Neuronal stem cell (in vitro differentiated cells): ENCODE measurements around the gene FAM118A.
A peak's percentile ranks its signal among the peaks of the same experiment; 100 is the strongest.
"Not testable (repeated sequence)": the region's sequence is repeated elsewhere in the genome, so short reads cannot be mapped to it uniquely, and the experiment has no call there.

Experiments
- DNase-seq: peaks from one replicate; pipeline ENCODE4 v3.0.0-alpha.2; 2013; ENCODE audit warnings: low spot score
- H2AFZ ChIP-seq: one replicate; pipeline ENCODE4 v1.6.1; 2013; ENCODE audit warnings: mild to moderate bottlenecking, low read length, inconsistent platforms
- H2AK5ac ChIP-seq: 2 replicates; pipeline ENCODE4 v1.6.1; 2013; ENCODE audit warnings: low read depth, mild to moderate bottlenecking, inconsistent platforms, low read length, moderate library complexity, mixed read lengths
- H2BK120ac ChIP-seq: 2 replicates; pipeline ENCODE4 v1.6.1; 2013; ENCODE audit warnings: low read depth, mild to moderate bottlenecking, inconsistent platforms, low read length, moderate library complexity, mixed read lengths
- H2BK12ac ChIP-seq: one replicate; pipeline ENCODE4 v1.6.1; 2013; ENCODE audit warnings: low read length, inconsistent platforms
- H2BK15ac ChIP-seq: 2 replicates; pipeline ENCODE4 v1.6.1; 2013; ENCODE audit warnings: mild to moderate bottlenecking, low read length, inconsistent platforms, mixed read lengths
- H2BK5ac ChIP-seq: one replicate; pipeline ENCODE4 v1.6.1; 2013; ENCODE audit warnings: inconsistent platforms, mild to moderate bottlenecking, low read length, moderate library complexity
- H3K14ac ChIP-seq: one replicate; pipeline ENCODE4 v1.6.1; 2013; ENCODE audit warnings: low read length, inconsistent platforms
- H3K18ac ChIP-seq: 2 replicates; pipeline ENCODE4 v1.6.1; 2013; ENCODE audit warnings: low read length, inconsistent platforms
- H3K23ac ChIP-seq: 2 replicates; pipeline ENCODE4 v1.6.1; 2013; ENCODE audit warnings: low read depth, mild to moderate bottlenecking, mixed read lengths, low read length, inconsistent platforms; ENCODE audit not compliant: poor library complexity
- H3K27ac ChIP-seq: replicated peaks from 3 replicates; pipeline ENCODE4 v1.5.1; 2013; ENCODE audit warnings: low read length, inconsistent platforms
- H3K27me3 ChIP-seq, 3 experiments: 2 replicates each; pipeline ENCODE4 v1.6.1; 2013; ENCODE audit warnings: low read length in 3 of 3, mild to moderate bottlenecking in 2 of 3, inconsistent platforms in 1 of 3, low read depth in 1 of 3, mixed read lengths in 1 of 3, moderate library complexity in 1 of 3; ENCODE audit not compliant: control insufficient read depth in 3 of 3, insufficient read depth in 3 of 3
- H3K36me3 ChIP-seq, 2 donors: replicated peaks in 1 of 2; 2 replicates each; pipeline ENCODE4 v1.6.1; 2013; ENCODE audit warnings: low read length in 2 of 2; ENCODE audit not compliant: control insufficient read depth in 2 of 2, insufficient read depth in 2 of 2
- H3K4ac ChIP-seq: 2 replicates; pipeline ENCODE4 v1.6.1; 2013; ENCODE audit warnings: inconsistent platforms, mild to moderate bottlenecking, low read length, moderate library complexity
- H3K4me1 ChIP-seq, 2 donors: 1 replicate in 1 of 2; 2 replicates in 1 of 2; pipeline ENCODE4 v1.6.1; 2013; ENCODE audit warnings: low read length in 2 of 2, low read depth in 1 of 2; ENCODE audit not compliant: control insufficient read depth in 2 of 2, insufficient read depth in 1 of 2
- H3K4me2 ChIP-seq: one replicate; pipeline ENCODE4 v1.6.1; 2013; ENCODE audit warnings: mild to moderate bottlenecking, low read length, inconsistent platforms; ENCODE audit not compliant: insufficient read depth, poor library complexity, severe bottlenecking
- H3K4me3 ChIP-seq, 2 donors: 2 replicates each; pipeline ENCODE4 v1.5.1; 2013; ENCODE audit warnings: low read length in 2 of 2, mild to moderate bottlenecking in 2 of 2, inconsistent platforms in 1 of 2, moderate library complexity in 1 of 2
- H3K79me1 ChIP-seq: one replicate; pipeline ENCODE4 v1.6.1; 2013; ENCODE audit warnings: low read depth, mild to moderate bottlenecking, inconsistent platforms, low read length, moderate library complexity
- H3K9ac ChIP-seq: one replicate; pipeline ENCODE4 v1.6.1; 2013; ENCODE audit warnings: mild to moderate bottlenecking, low read depth, low read length, inconsistent platforms; ENCODE audit not compliant: poor library complexity
- H3K9me3 ChIP-seq, 2 donors: replicated peaks in 1 of 2; 2 replicates each; pipeline versions ENCODE3 to v1.6.1; 2013; ENCODE audit warnings: low read length in 2 of 2, mild to moderate bottlenecking in 2 of 2, inconsistent platforms in 1 of 2, low read depth in 1 of 2, mixed read lengths in 1 of 2, moderate library complexity in 1 of 2; ENCODE audit not compliant: control insufficient read depth in 2 of 2, insufficient read depth in 1 of 2
- H4K8ac ChIP-seq: one replicate; pipeline ENCODE4 v1.6.1; 2013; ENCODE audit warnings: low read depth, mild to moderate bottlenecking, inconsistent platforms, low read length, moderate library complexity
- H4K91ac ChIP-seq: one replicate; pipeline ENCODE4 v1.6.1; 2013; ENCODE audit warnings: low read length, low read depth, mild to moderate bottlenecking, inconsistent platforms; ENCODE audit not compliant: poor library complexity
- WGBS, 2 donors: extraction: QIAGEN DNeasy Blood & Tissue Kit; methylation state at CpG; one replicate each; pipeline ENCODE4 v1.1.7; 2013; ENCODE audit warnings: missing lambda C conversion rate in 2 of 2, mixed read lengths in 1 of 2; ENCODE audit not compliant: insufficient read length in 2 of 2, insufficient replicate concordance in 1 of 2; ENCODE audit errors: extremely low coverage in 2 of 2; 5-methylcytosine and 5-hydroxymethylcytosine counted together

Gene FAM118A

DNA sequence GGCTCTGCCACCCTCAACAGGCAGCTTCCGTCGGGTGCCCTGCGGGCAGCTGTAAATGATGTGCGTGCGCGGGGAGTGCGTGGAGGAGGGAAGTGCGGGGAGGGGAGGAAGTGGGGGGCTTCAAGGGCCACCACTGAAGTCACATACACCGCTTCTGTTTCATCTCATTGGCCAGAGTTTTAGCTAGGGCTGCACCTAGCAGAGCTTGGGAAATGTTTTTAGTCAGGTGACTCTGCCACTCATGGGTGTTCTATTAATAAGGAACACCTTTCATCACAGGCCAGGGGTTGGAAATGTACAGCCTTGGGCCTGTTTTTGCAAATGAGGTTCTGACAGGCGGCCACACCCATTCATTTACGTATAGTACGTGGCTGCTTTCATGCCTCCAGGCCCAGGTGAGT is 14.6 kb downstream of the FAM118A start:
- H2BK15ac ChIP-seq = no peak overlapping the region
- H3K18ac ChIP-seq = no peak overlapping the region
- H3K4me2 ChIP-seq = no peak overlapping the region
- H3K27me3 ChIP-seq = no peaks in the 10 kb centered on the region
- no peak overlapping the region for H3K14ac ChIP-seq
- no peak overlapping the region for H2AFZ ChIP-seq
- H2BK12ac ChIP-seq = no peak overlapping the region
- H4K8ac ChIP-seq = no peak overlapping the region
- H2AK5ac ChIP-seq = no peak overlapping the region
- H3K79me1 ChIP-seq = peaks cover 2% of the 10 kb centered on the region
- H3K4me1 ChIP-seq = peaks cover 2% of the 10 kb centered on the region in 2 donors
- no peak overlapping the region for H4K91ac ChIP-seq
- H3K9me3 ChIP-seq = peaks cover 0 to 2% of the 10 kb centered on the region in 2 donors
- no CpG with 5 or more reads among the region's 12 CpGs for WGBS, 2 donors
- H3K4ac ChIP-seq = no peak overlapping the region
- H3K36me3 ChIP-seq = peaks cover 21 to 58% of the 10 kb centered on the region in 2 donors
- no peak overlapping the region for H3K27ac ChIP-seq
- H2BK120ac ChIP-seq = no peak overlapping the region
- H3K4me3 ChIP-seq = no peak overlapping the region
- H3K9ac ChIP-seq = no peak overlapping the region
- no peak overlapping the region for H2BK5ac ChIP-seq
- no peak overlapping the region for H3K23ac ChIP-seq
- DNase-seq = no peak

GRCh38 chr22:45328261-45328660 is 18.5 kb downstream of the FAM118A start:
- H3K36me3 ChIP-seq = peaks cover 25 to 77% of the 10 kb centered on the region in 2 donors
- WGBS, 2 donors = no CpG with 5 or more reads among the region's 8 CpGs

GRCh38 chr22:45328822-45329529 is 19.2 kb downstream of the FAM118A start:
- Histone ChIP-seq H3K18ac (no peak overlapping the region), H3K36me3 (peaks cover 19 to 74% of the 10 kb centered on the region in 2 donors), H3K23ac (no peak overlapping the region), H3K4me1 (no peaks in the 10 kb centered on the region), H4K91ac (no peak overlapping the region), H3K27me3 (no peaks in the 10 kb centered on the region), H2BK5ac (no peak overlapping the region), H4K8ac (no peak overlapping the region), H3K79me1 (peaks cover 5% of the 10 kb centered on the region), H3K4me3 (peak overlapping the region in 1 of 2 donors; percentile 58), H3K4me2 (no peak overlapping the region), H2BK12ac (no peak overlapping the region), H2AK5ac (no peak overlapping the region), H3K9me3 (peaks cover 0 to 2% of the 10 kb centered on the region in 2 donors), H3K9ac (no peak overlapping the region), H2BK120ac (no peak overlapping the region), H3K14ac (no peak overlapping the region), H2AFZ (no peak overlapping the region), H3K27ac (no peak overlapping the region), H2BK15ac (no peak overlapping the region), H3K4ac (no peak overlapping the region)
- WGBS, 2 donors = no CpG with 5 or more reads among the region's 8 CpGs
- DNase-seq = no peak

More at GRCh38 chr22:45328261-45328660, 18.5 kb downstream of the FAM118A start:
- H3K18ac ChIP-seq, H3K4me2 ChIP-seq, H4K91ac ChIP-seq, H3K4me1 ChIP-seq, H2BK15ac ChIP-seq, H3K4ac ChIP-seq, H3K27me3 ChIP-seq, H3K79me1 ChIP-seq, H2AK5ac ChIP-seq, H2BK12ac ChIP-seq, H3K27ac ChIP-seq, H3K9me3 ChIP-seq, H3K23ac ChIP-seq, H3K14ac ChIP-seq, H2BK5ac ChIP-seq, H2AFZ ChIP-seq, H3K9ac ChIP-seq, H2BK120ac ChIP-seq, H3K4me3 ChIP-seq, DNase-seq, H4K8ac ChIP-seq: not testable (repeated sequence)

DNA sequence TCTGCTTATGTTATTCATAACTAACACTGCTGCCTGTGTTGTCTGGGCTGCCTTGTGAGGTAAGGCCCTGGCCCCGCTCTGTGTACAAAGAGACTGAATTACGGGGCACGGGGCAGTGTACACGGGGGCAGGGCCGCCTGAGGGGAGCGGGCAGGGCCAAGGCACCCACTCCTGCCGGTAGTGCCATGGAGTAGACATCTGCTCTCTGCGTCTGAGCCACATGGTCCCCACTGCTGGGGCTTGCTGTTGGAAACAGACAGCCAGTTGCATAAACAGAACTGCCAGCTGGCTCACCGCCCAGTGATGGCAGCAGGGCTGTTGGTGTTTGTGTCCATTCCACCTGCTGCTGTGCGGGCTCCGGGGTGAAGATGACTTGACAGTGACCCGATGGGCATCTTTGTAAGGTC is 19.8 kb downstream of the FAM118A start:
- no peak overlapping the region for H3K4ac ChIP-seq
- no peak for DNase-seq
- H3K9ac ChIP-seq = peak overlapping the region; percentile 4
- no peak overlapping the region for H2BK12ac ChIP-seq
- peaks cover 13 to 74% of the 10 kb centered on the region in 2 donors for H3K36me3 ChIP-seq
- no peaks in the 10 kb centered on the region for H3K27me3 ChIP-seq
- H4K91ac ChIP-seq = no peak overlapping the region
- no peak overlapping the region for H2BK120ac ChIP-seq
- peak overlapping the region; percentile 31 for H3K23ac ChIP-seq
- H3K79me1 ChIP-seq = peaks cover 5% of the 10 kb centered on the region
- no peak overlapping the region for H3K27ac ChIP-seq
- no CpG with 5 or more reads among the region's 12 CpGs for WGBS, 2 donors
- no peaks in the 10 kb centered on the region for H3K4me1 ChIP-seq
- peak overlapping the region; percentile 56 for H3K14ac ChIP-seq
- H3K4me2 ChIP-seq = no peak overlapping the region
- no peak overlapping the region for H4K8ac ChIP-seq
- no peak overlapping the region for H2BK5ac ChIP-seq
- H2AFZ ChIP-seq = no peak overlapping the region
- no peak overlapping the region for H2AK5ac ChIP-seq
- H2BK15ac ChIP-seq = no peak overlapping the region
- peaks cover 0 to 2% of the 10 kb centered on the region in 2 donors for H3K9me3 ChIP-seq
- no peak overlapping the region for H3K18ac ChIP-seq
- H3K4me3 ChIP-seq = no peak overlapping the region
